HepG2 (cell line): ENCODE results near the gene CSNK1E. TPM values are rescaled to one million over a fixed set of nuclear protein-coding genes. Genes with fewer than 3 reads are reported as not detected.

Source experiments
- ATAC-seq: fragments of 200-7000 bp; cut with Tn5 transposase; 3 replicates; pipeline ENCODE4 v1.9.1; 2020; ENCODE audit warnings: mild to moderate bottlenecking, moderate library complexity
- BruUV-seq: library from RNA; stranded (reverse); fragments of 400-500 nt; replicated peaks from 2 replicates; lab custom pipeline; 2021; lab: Mats Ljungman, UMichigan
- CTCF ChIA-PET: fragments of 300-600 bp; formaldehyde crosslinking; extraction: SDS; loops from one replicate; lab custom pipeline; 2021; ENCODE audit warnings: low total read pairs, inconsistent platforms, low intra/inter-chr PET ratio; lab: Yijun Ruan, JAX
- POLR2A ChIA-PET: fragments of 350-600 bp; sonication (Branson Sonifier 250); formaldehyde crosslinking; loops from one replicate; lab custom pipeline; 2020; ENCODE audit warnings: antibody characterized with exemption, inconsistent platforms; lab: Yijun Ruan, JAX
- DNase-seq: peaks from one replicate; pipeline ENCODE4 v3.0.0-alpha.2; 2015; ENCODE audit warnings: low spot score
- FAIRE-seq: peaks from 3 replicates; lab custom pipeline; 2011; peaks lifted over from hg19 to GRCh38; lab: Jason Lieb, UNC
- H2AFZ ChIP-seq: one replicate; pipeline ENCODE4 v1.6.1; 2011; ENCODE audit warnings: low read length, inconsistent platforms
- H3K27ac ChIP-seq: fragments of 300-600 bp; 3 replicates; pipeline ENCODE4 v1.8.0; 2011; ENCODE audit warnings: mixed run types, mild to moderate bottlenecking, mixed read lengths, low read length, inconsistent platforms; ENCODE audit not compliant: insufficient read depth; ENCODE audit errors: extremely low read length
- H3K27me3 ChIP-seq, 2 experiments: fragments of 200-600 bp in 1 of 2; 2 replicates in 1 of 2; 3 replicates in 1 of 2; pipeline versions ENCODE4 v1.6.0 to v1.8.0; 2011; ENCODE audit warnings: low read length in 2 of 2, mild to moderate bottlenecking in 2 of 2, moderate library complexity in 2 of 2, inconsistent platforms in 1 of 2; ENCODE audit not compliant: insufficient read depth in 2 of 2, control insufficient read depth in 1 of 2
- H3K36me3 ChIP-seq, 2 experiments: fragments of 200-600 bp in 1 of 2; replicated peaks in 1 of 2; 2 replicates in 1 of 2; 3 replicates in 1 of 2; pipeline versions ENCODE4 v1.5.1 to v1.8.0; 2011; ENCODE audit warnings: low read length in 2 of 2, inconsistent platforms in 1 of 2; ENCODE audit not compliant: insufficient read depth in 2 of 2, control insufficient read depth in 1 of 2
- H3K4me1 ChIP-seq: 2 replicates; pipeline ENCODE4 v1.5.1; 2012; ENCODE audit warnings: low read length, inconsistent platforms; ENCODE audit not compliant: insufficient read depth
- H3K4me2 ChIP-seq: 2 replicates; pipeline ENCODE4 v1.6.0; 2011; ENCODE audit warnings: low read depth, low read length, inconsistent platforms
- H3K4me3 ChIP-seq, 3 experiments: fragments of 200-600 bp in 1 of 3; sonication (generic), shearing (Covaris generic) in 1 of 3; replicated peaks in 1 of 3; 2 replicates each; pipeline ENCODE4 v1.5.1; 2011 to 2016; ENCODE audit warnings: low read length in 3 of 3, inconsistent platforms in 2 of 3, low read depth in 2 of 3, mild to moderate bottlenecking in 2 of 3, control low read depth in 1 of 3, mixed read lengths in 1 of 3; ENCODE audit not compliant: insufficient read depth in 1 of 3
- H3K79me2 ChIP-seq: one replicate; pipeline ENCODE4 v1.6.1; 2011; ENCODE audit warnings: low read length, inconsistent platforms; ENCODE audit not compliant: insufficient read depth
- H3K9ac ChIP-seq: 2 replicates; pipeline ENCODE4 v1.6.0; 2011; ENCODE audit warnings: mild to moderate bottlenecking, low read depth, low read length, inconsistent platforms; ENCODE audit not compliant: insufficient read depth
- H3K9me3 ChIP-seq: 2 replicates; pipeline ENCODE4 v1.5.1; 2012; ENCODE audit warnings: mild to moderate bottlenecking, low read length
- H4K20me1 ChIP-seq: 2 replicates; pipeline ENCODE4 v1.6.0; 2011; ENCODE audit warnings: inconsistent platforms, mild to moderate bottlenecking, low read length, moderate library complexity; ENCODE audit not compliant: insufficient read depth
- KLF11 ChIP-seq: IDR thresholded peaks from 2 replicates; pipeline ENCODE4 v1.6.1; 2016; ENCODE audit warnings: missing compliant biosample characterization
- TAF15 ChIP-seq: fragments of 200-400 bp; formaldehyde crosslinking; IDR thresholded peaks from one replicate; pipeline ENCODE4 v1.6.1; 2018; ENCODE audit warnings: mild to moderate bottlenecking, low read depth, low read length; ENCODE audit not compliant: poor library complexity, severe bottlenecking
- ZMYM3 ChIP-seq: sonication (generic); formaldehyde crosslinking; IDR thresholded peaks from 2 replicates; pipeline ENCODE4 v1.5.1; 2020; ENCODE audit warnings: mild to moderate bottlenecking, missing genetic modification reagents
- ZNF264 ChIP-seq: sonication (generic); formaldehyde crosslinking; IDR thresholded peaks from 2 replicates; pipeline ENCODE4 v1.4.0; 2020; ENCODE audit warnings: missing genetic modification reagents
- WGBS: methylation state at CpG from one replicate; pipeline ENCODE4 v1.1.6; 2017; ENCODE audit warnings: low lambda C conversion rate; 5-methylcytosine and 5-hydroxymethylcytosine counted together
- in situ Hi-C: cut with HindIII; loops from 2 replicates; pipeline ENCODE4 v1.10.0; 2017; ENCODE audit warnings: low pct_unique_long_range_greater_than_20kb; ENCODE audit not compliant: extremely low pct_ligation_motif_present
- intact Hi-C: fragments of 100-400 bp; cut with micrococcal nuclease; formaldehyde crosslinking; loops from one replicate; pipeline ENCODE4 v1.10.0; 2022; ENCODE audit not compliant: unreplicated experiment
- polyA plus RNA-seq, 8 experiments: library from polyadenylated mRNA; depleted of rRNA in 3 of 8; stranded (reverse) in 7 of 8; unstranded in 1 of 8; fragments of >200 nt; fragmentation: Illumina TruSeq in 4 of 8; extraction: Trizol in 4 of 8; gene quantifications; 2 replicates each; pipeline versions ENCODE4 v1.2.1 to v1.2.3, GENCODE V29; 2011 to 2016; ENCODE audit warnings: low read depth in 4 of 8, missing spikeins in 1 of 8, mixed read lengths in 1 of 8; ENCODE audit not compliant: insufficient read depth in 1 of 8
- total RNA-seq, 5 experiments: library from RNA; depleted of rRNA; stranded (reverse); fragments of >200 nt; fragmentation: Illumina TruSeq; extraction: Trizol; gene quantifications; 2 replicates each; pipeline ENCODE4 v1.2.3, GENCODE V29; 2016; ENCODE audit warnings: low read depth in 1 of 5

CSNK1E gene
- total and polyA plus RNA-seq, 2 of the 13 experiments (the other 11 are each of a cell fraction or from before 2014, with no cell fraction given): 34.7 to 129 TPM

- ATAC-seq: no peak
- FAIRE-seq: no peak
- no TSS peak for BruUV-seq
- Histone ChIP-seq H3K36me3 (peaks cover 11 to 20% of the 10 kb centered on the region in 2 experiments; a peak in 4 of 5 replicates), H3K79me2 (peaks cover 11% of the 10 kb centered on the region), H3K9me3 (no peaks in the 10 kb centered on the region), H2AFZ (no peak overlapping the region), H3K4me1 (no peaks in the 10 kb centered on the region), H3K9ac (no peak overlapping the region), H3K27ac (no peak overlapping the region), H4K20me1 (0 out of 2 replicates have a peak, but pooled peaks cover 7% of the 10 kb centered on the region), H3K27me3 (no peaks in the 10 kb centered on the region), H3K4me2 (no peak overlapping the region), H3K4me3 (no peak overlapping the region)
- POLR2A ChIA-PET: no interaction called here
- CTCF ChIA-PET: no interaction called here
- TF ChIP-seq ZNF264 (CRISPR knock-in tag) (peak; percentile 98), KLF11 (CRISPR knock-in tag) (no peak)
- 97% methylated on average over 3 of the region's 3 CpGs for WGBS
- in situ Hi-C loops: no loop called here
- intact Hi-C loops: no loop called here
- DNase-seq: no peak
These were observed 67.9 kb downstream of the CSNK1E start for GRCh38 chr22:38249301-38249700.

- no peaks in the 10 kb centered on the region for H3K27me3 ChIP-seq
- intact Hi-C loops (no loop called here), in situ Hi-C loops (no loop called here)
- no peak for ATAC-seq
- no peak overlapping the region for H3K4me3 ChIP-seq
- peaks cover 11 to 30% of the 10 kb centered on the region in 2 experiments; a peak in 4 of 5 replicates for H3K36me3 ChIP-seq
- DNase-seq: no peak
- 0 out of 2 replicates have a peak, but pooled peaks cover 7% of the 10 kb centered on the region for H4K20me1 ChIP-seq
- no peak for FAIRE-seq
- H3K4me2 ChIP-seq: no peak overlapping the region
- no peak overlapping the region for H3K27ac ChIP-seq
- H3K4me1 ChIP-seq: peaks cover 5% of the 10 kb centered on the region
- H2AFZ ChIP-seq: no peak overlapping the region
- TF ChIP-seq TAF15: no peak
- TF ChIP-seq ZMYM3 (CRISPR knock-in tag): 0 out of 2 replicates have a peak, but pooled peaks have one; percentile 40
- CTCF ChIA-PET: no interaction called here
- peaks cover 11% of the 10 kb centered on the region for H3K79me2 ChIP-seq
- 94% methylated on average over 6 of the region's 6 CpGs for WGBS
- POLR2A ChIA-PET: no interaction called here
- BruUV-seq: no TSS peak
- no peak overlapping the region for H3K9ac ChIP-seq
- H3K9me3 ChIP-seq: no peaks in the 10 kb centered on the region
These were observed 69.0 kb downstream of the CSNK1E start for GRCh38 chr22:38248280-38248679.
